G401 (cell line): ENCODE results near the gene GBGT1. TPM values are rescaled to one million over a fixed set of nuclear protein-coding genes. Genes with fewer than 3 reads are reported as not detected.
A peak's percentile ranks its signal among the peaks of the same experiment; 100 is the strongest.

Source experiments
- DNase-seq: peaks from one replicate; pipeline ENCODE4 v3.0.0-alpha.2; 2015; ENCODE audit warnings: low spot score
- in situ Hi-C: cut with HindIII; loops from 2 replicates; pipeline ENCODE4 v1.10.0; 2016; ENCODE audit warnings: low sequenced_read_pairs, mixed read lengths
- total RNA-seq: library from RNA; depleted of rRNA; stranded (reverse); fragments of >200 nt; shearing (Covaris generic); gene quantifications from 2 replicates; pipeline ENCODE4 v1.2.3, GENCODE V29; 2014

GBGT1 gene
- total RNA-seq, 1 experiment from 2014 or later: not detected

- peak; percentile 79 for DNase-seq
- in situ Hi-C loops: no loop called here
Observed at GRCh38 chr9:133147412-133148198, 16.1 kb downstream of the GBGT1 start.

DNA sequence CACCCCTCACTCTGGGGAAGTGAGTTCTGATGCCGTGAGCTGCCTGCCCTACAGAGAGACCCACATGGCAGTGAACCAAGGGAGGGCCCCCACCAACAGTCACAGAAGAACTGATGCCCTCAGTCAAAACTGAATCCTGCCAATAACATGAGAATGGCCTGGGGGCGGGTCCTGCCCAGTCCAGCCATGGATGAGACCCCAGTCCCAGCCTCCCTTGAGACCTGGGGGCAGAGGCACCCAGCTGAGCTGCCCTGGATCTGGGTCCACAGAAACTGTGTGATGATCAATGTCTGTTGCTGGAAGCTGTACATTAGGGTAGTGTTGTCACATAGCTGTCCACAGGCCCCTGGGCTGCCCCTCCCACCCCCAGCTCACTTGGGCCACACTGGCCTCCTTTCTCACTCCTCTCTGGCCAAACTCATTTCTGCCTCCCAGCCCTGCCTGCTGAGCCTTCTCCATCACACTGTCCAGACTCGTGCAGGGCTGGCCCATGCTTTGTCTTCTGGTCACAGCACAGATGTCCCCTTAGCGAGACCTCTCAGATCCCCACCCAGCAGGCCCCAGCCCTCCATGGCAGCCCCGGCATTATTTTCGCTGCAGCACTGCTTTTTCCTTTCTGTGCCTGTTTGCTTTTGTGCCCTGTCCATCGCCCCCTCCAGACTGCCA is 16.8 kb downstream of the GBGT1 start:
- in situ Hi-C loops: no loop called here
- no peak for DNase-seq

DNA sequence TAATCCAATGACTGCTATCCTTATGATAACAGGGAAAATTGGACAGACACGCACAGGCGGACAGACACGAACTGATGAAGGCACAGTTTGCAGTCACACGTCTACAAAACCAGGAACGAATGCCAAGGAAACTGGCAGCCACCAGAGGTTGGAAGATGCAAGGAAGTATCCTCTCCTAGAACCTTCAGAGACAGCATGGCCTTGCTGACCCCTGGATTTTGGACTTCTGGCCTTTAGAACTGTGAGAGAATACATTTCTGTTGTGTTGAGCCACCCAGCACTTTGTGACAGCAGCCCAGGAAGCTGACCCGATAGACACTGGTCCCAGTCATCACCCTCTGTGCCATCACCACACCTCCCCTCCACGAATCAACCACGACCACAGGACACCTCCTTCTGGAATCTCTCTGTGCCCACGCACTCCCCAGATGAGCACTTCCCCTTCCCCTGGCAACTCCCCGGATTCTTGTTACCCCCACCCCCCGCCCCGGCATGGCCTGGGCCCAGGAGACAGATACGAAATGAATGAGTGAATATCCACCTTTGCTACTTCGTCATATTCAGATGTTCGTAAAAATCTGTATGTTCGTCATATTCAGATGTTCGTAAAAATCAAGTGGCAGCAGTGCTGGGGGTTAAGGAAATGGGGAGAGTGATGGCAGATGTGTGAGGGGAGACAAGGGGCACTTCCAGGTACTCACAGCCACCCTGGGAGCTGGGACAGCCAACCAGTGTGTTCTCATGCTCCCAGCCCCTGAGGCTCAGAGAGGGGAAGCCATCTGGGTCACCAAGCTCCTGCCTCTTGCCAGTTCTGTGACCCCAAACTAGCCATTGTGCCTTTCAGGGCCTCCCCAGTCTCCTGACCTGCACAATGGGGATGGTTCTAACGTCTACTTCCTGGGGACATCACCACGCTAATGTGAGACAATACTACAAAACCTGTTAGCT is 18.5 kb downstream of the GBGT1 start:
- in situ Hi-C loops: no loop called here
- peak; percentile 42 for DNase-seq

GRCh38 chr9:133144142-133144903 is 19.4 kb downstream of the GBGT1 start:
- DNase-seq: peak; percentile 53
- in situ Hi-C loops: no loop called here

- DNase-seq: no peak
- in situ Hi-C loops: no loop called here
Observed at GRCh38 chr9:133143639-133144141, 20.0 kb downstream of the GBGT1 start.

- no peak for DNase-seq
- in situ Hi-C loops: no loop called here
Observed at GRCh38 chr9:133142684-133143622, 20.8 kb downstream of the GBGT1 start.

DNA sequence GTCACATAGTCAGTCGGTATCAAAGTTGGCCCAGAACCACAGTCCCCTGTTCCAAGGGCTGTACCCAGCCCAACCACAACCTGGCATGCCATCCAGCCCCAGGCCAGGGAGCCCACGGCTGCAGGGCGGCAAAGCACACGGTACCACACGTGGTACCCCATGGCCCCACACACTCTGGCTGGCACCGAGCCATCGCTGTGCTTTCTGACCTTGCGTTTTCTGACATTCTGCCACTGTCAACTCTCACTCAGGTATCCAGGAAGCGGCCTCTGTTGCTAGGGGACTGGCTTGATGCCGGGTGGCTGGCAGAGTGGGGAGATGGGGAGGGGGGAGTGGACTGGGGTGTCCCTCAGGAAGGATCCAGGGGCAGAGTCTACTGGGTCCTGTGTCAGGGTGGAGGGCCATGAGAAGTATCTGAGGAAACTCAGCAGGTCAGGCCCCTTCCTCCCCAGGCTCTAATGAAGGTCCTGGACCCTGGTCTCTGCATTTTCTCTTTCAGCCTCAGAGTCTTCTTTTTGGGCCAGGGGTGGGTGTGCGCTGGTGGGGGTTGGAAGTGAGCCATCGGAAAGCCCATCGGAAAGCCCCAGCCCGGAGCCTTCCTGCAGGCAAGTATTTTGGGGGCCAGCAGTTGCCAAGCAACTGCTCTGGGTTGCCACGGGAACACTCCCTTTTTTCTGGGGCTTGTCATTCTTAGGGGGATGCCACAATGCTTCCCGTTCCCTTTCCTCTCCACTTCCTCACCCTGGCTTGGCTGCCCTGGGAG is 21.7 kb downstream of the GBGT1 start:
- in situ Hi-C loops: no loop called here
- no peak for DNase-seq

GRCh38 chr9:133140606-133141005 is 23.1 kb downstream of the GBGT1 start:
- DNase-seq: no peak
- in situ Hi-C loops: no loop called here

DNA sequence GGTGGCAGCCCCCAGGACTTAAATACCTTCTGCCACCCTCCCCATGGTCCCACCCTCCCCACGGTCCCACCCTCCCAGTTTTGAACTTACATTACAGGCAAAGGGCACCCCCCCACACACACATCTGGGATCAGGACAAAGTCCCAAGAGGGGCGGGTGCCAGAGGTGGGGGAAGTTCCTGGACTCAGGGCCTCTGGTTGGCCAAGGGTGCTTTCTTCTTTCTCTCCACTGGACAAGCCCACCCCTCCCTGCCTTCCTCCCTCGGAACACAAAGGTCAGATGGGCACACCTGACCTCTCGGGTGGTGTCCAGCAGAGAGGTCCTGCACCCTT is 23.6 kb downstream of the GBGT1 start:
- DNase-seq: no peak
- in situ Hi-C loops: no loop called here

GRCh38 chr9:133139246-133140173 is 24.2 kb downstream of the GBGT1 start:
- DNase-seq: no peak
- in situ Hi-C loops: no loop called here

- in situ Hi-C loops: no loop called here
- peak; percentile 38 for DNase-seq
Observed at GRCh38 chr9:133137451-133138231, 26.1 kb downstream of the GBGT1 start.

- DNase-seq: peak; percentile 60
- in situ Hi-C loops: no loop called here
Observed at GRCh38 chr9:133135146-133135745, 28.5 kb downstream of the GBGT1 start.

GRCh38 chr9:133134388-133135145 is 29.1 kb downstream of the GBGT1 start:
- in situ Hi-C loops: no loop called here
- DNase-seq: no peak

- DNase-seq: peak; percentile 47
- in situ Hi-C loops: no loop called here
Observed at GRCh38 chr9:133133681-133134387, 29.9 kb downstream of the GBGT1 start.
